Gastroesophageal sphincter (tissue), 3 donors: ENCODE results near the gene PHLPP1.

Experiments
- EP300 ChIP-seq: sonication (generic); formaldehyde crosslinking; IDR thresholded peaks from one replicate; pipeline ENCODE4 v1.6.1; 2017; ENCODE audit warnings: antibody characterized with exemption, mild to moderate bottlenecking
- POLR2A ChIP-seq, 2 donors: fragments of 450-650 bp; IDR thresholded peaks; one replicate each; pipeline ENCODE4 v1.6.1; 2017; ENCODE audit warnings: antibody characterized with exemption in 2 of 2, mild to moderate bottlenecking in 2 of 2, moderate library complexity in 1 of 2
- TF ChIP-seq, protein P1 (sequence below), 4 experiments: fragments of 200-600 bp in 2 of 4; fragments of 450-650 bp in 2 of 4; sonication (generic) in 1 of 4; IDR thresholded peaks; one replicate each; pipeline ENCODE4 v1.5.1; 2017 to 2019; ENCODE audit warnings: antibody characterized with exemption in 4 of 4, mild to moderate bottlenecking in 2 of 4, moderate library complexity in 2 of 4

- TF ChIP-seq EP300 (no peak), POLR2A (IDR thresholded peaks at IDR 0.05) (no peak)
- TF ChIP-seq, protein P1, sequence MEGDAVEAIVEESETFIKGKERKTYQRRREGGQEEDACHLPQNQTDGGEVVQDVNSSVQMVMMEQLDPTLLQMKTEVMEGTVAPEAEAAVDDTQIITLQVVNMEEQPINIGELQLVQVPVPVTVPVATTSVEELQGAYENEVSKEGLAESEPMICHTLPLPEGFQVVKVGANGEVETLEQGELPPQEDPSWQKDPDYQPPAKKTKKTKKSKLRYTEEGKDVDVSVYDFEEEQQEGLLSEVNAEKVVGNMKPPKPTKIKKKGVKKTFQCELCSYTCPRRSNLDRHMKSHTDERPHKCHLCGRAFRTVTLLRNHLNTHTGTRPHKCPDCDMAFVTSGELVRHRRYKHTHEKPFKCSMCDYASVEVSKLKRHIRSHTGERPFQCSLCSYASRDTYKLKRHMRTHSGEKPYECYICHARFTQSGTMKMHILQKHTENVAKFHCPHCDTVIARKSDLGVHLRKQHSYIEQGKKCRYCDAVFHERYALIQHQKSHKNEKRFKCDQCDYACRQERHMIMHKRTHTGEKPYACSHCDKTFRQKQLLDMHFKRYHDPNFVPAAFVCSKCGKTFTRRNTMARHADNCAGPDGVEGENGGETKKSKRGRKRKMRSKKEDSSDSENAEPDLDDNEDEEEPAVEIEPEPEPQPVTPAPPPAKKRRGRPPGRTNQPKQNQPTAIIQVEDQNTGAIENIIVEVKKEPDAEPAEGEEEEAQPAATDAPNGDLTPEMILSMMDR (IDR thresholded peaks at IDR 0.05) = no peak
Observed at GRCh38 chr18:62772860-62773584, 57.7 kb downstream of the PHLPP1 start.
